Astrocyte (in vitro differentiated cells and primary cell): Measurements from ENCODE around the gene RGS10.

Experiments
- EZH2 ChIP-seq: IDR thresholded peaks from 2 replicates; pipeline ENCODE4 v1.6.1; 2012; ENCODE audit warnings: mild to moderate bottlenecking, low read length, inconsistent platforms; ENCODE audit not compliant: insufficient read depth
- TF ChIP-seq, protein P1 (sequence below): IDR thresholded peaks from 2 replicates; pipeline ENCODE4 v1.5.1; 2011; ENCODE audit warnings: low read depth, mild to moderate bottlenecking, inconsistent platforms, low read length, moderate library complexity; ENCODE audit not compliant: insufficient read depth

GRCh38 chr10:119507115-119507514 lies 35.4 kb downstream of the RGS10 start:
- TF ChIP-seq, protein P1, sequence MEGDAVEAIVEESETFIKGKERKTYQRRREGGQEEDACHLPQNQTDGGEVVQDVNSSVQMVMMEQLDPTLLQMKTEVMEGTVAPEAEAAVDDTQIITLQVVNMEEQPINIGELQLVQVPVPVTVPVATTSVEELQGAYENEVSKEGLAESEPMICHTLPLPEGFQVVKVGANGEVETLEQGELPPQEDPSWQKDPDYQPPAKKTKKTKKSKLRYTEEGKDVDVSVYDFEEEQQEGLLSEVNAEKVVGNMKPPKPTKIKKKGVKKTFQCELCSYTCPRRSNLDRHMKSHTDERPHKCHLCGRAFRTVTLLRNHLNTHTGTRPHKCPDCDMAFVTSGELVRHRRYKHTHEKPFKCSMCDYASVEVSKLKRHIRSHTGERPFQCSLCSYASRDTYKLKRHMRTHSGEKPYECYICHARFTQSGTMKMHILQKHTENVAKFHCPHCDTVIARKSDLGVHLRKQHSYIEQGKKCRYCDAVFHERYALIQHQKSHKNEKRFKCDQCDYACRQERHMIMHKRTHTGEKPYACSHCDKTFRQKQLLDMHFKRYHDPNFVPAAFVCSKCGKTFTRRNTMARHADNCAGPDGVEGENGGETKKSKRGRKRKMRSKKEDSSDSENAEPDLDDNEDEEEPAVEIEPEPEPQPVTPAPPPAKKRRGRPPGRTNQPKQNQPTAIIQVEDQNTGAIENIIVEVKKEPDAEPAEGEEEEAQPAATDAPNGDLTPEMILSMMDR, result no peak
- no peak for TF ChIP-seq EZH2
